GM21447 (cell line): ENCODE results near the gene NUP107.

Experiments used
- ATAC-seq: cut with Tn5 transposase; IDR thresholded peaks from one replicate; pipeline ENCODE4 v1.9.1; 2021; ENCODE audit not compliant: unreplicated experiment

NUP107 gene

GRCh38 chr12:68733661-68734071 is 46.9 kb downstream of the NUP107 start:
- no peak for ATAC-seq

GRCh38 chr12:68739891-68740290 is 53.1 kb downstream of the NUP107 start:
- no peak for ATAC-seq

- ATAC-seq: no peak
Measured at GRCh38 chr12:68743356-68743755, 56.6 kb downstream of the NUP107 start.

- ATAC-seq: no peak
Measured at GRCh38 chr12:68745376-68745903, 58.7 kb downstream of the NUP107 start.

- ATAC-seq: peak; percentile 97
Measured at GRCh38 chr12:68745904-68746571, 59.3 kb downstream of the NUP107 start, which contains the start of gene SLC35E3. Gene SLC35E3, plus strand, starts transcription at chr12:68746176. Its CDS starts 202 bp downstream, at chr12:68746378.

- peak; percentile 44 for ATAC-seq
Measured at GRCh38 chr12:68746572-68747180, 59.9 kb downstream of the NUP107 start.

GRCh38 chr12:68749443-68749842 is 62.7 kb downstream of the NUP107 start:
- no peak for ATAC-seq

- ATAC-seq: no peak
Measured at GRCh38 chr12:68749861-68750260, 63.1 kb downstream of the NUP107 start.

- ATAC-seq: no peak
Measured at GRCh38 chr12:68750506-68750905, 63.7 kb downstream of the NUP107 start.

- no peak for ATAC-seq
Measured at GRCh38 chr12:68755536-68756243, 68.9 kb downstream of the NUP107 start.

- ATAC-seq: no peak
Measured at GRCh38 chr12:68759852-68760251, 73.1 kb downstream of the NUP107 start.

GRCh38 chr12:68760806-68761441 is 74.1 kb downstream of the NUP107 start:
- no peak for ATAC-seq

- ATAC-seq: no peak
Measured at GRCh38 chr12:68761442-68761812, 74.6 kb downstream of the NUP107 start.

GRCh38 chr12:68761901-68762630 is 75.3 kb downstream of the NUP107 start:
- ATAC-seq: no peak

GRCh38 chr12:68762691-68763090 is 75.9 kb downstream of the NUP107 start:
- no peak for ATAC-seq

- no peak for ATAC-seq
Measured at GRCh38 chr12:68765696-68766095, 78.9 kb downstream of the NUP107 start.

- ATAC-seq: no peak
Measured at GRCh38 chr12:68766646-68767045, 79.9 kb downstream of the NUP107 start.

GRCh38 chr12:68767191-68767590 is 80.4 kb downstream of the NUP107 start:
- no peak for ATAC-seq

- ATAC-seq: no peak
Measured at GRCh38 chr12:68768431-68768939, 81.7 kb downstream of the NUP107 start.

- ATAC-seq: no peak
Measured at GRCh38 chr12:68769941-68770340, 83.2 kb downstream of the NUP107 start.
